ENCODE data around the gene PCBP3.

Gene PCBP3

DNA sequence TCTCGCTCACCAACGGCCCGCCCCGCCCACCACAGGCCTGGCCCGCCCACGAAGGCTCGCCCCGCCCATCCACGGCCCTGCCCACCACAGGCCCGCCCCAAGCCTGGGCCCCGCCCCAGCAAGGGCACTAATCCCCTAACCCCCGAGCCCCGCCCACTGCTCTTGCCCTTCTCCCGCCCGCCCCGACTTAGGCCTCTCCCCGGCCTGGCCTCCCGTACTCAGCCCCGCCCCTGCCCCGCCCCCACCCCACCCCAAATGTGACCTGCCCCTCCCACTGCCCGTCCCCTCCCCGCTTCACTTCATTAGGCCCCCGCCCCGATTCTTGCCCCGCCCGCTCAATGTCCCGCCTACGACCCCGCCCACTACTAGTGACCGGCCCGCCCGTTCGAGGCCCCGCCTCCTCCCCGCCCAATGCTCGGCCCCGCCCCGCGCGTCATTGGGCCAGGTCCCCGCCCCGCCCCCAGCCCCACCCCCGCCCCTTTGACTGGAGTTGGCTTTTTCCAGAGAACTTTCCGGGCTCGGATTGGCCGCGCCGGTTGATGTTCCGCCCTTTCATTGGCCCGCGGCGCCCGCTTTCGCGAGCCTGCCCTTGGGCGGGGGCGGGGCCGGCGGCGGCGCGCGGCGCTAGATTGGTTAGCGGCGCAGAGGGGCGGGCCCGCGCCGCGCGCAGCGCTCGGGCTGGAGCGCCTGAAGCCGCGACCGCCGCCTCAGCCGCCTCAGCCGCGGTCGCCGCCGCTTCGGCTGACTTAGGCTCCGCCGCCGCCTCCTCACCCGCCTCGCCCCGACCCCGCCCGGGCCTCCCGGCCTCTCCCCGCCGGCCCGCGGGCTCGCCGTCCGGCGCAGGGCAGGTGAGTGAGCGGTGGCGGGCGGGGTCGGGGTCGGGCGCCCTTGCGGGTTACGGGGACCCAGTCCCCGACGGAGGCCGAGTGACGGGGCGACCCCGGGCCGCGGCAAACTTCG, at the start of gene PCBP3:
Gene PCBP3 (plus strand): TSS at position 705 of the 960 bp plus-strand sequence. CDS start 206,361 bp downstream, outside the sequence.
- no peaks in the 10 kb centered on the region for H3K9me3 ChIP-seq (ENCODE audit: insufficient read depth, low read depth, low read length)
- peak within 1 kb of the TSS; percentile 61; the same call in 1 of the 2 replicates for H3K4me3 ChIP-seq (ENCODE audit: low read length)
- no peak within 1 kb of the TSS for H3K27ac ChIP-seq (ENCODE audit: low read length)
- H3K36me3 ChIP-seq (ENCODE audit: insufficient read depth, low read depth, low read length), result no peaks in the 10 kb centered on the region
- H3K4me1 ChIP-seq (ENCODE audit: insufficient read depth, low read length), result peaks cover 6% of the 10 kb centered on the region; the same call in 1 of the 2 replicates
- H3K9ac ChIP-seq (ENCODE audit: low read depth, low read length), result no peak within 1 kb of the TSS
- peaks cover 51% of the 10 kb centered on the region for H3K27me3 ChIP-seq (ENCODE audit: insufficient read depth, low read length)

DNA sequence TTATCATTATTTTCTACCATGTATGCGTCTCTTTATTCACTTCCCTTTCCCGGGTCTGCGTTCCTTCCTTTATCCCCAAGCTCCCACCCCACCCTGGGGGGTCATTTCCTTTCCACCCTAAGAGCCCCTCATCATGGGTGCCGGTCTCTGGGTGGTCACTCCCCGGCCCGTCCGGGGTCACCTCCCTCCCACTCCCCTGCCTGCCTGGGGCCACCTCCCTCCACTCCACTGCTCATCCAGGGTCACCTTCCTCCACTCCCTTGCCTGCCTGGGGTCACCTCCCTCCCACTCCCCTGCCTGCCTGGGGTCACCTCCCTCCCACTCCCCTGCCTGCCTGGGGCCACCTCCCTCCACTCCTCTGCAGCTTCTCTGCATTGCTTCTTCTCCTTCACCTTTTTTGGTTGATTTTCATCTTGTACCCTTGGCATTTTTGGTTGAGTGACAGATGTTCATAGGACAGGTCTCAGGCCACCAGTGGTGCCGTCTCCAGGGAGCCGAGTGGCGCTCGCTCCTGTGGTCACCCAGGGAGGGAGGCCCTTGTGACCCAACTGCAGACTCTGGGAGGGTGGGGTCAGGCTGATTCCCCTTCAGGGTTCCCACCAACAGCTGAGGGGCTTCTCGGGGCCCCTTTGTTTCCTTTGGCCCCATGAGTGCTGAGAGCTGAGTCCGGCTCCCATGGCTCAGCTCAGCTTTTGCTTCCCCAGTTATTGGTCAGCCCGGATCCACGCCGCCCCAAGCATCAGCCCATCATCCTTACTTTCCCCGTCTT, 48.6 kb upstream of the PCBP3 start:
- H3K9ac ChIP-seq (ENCODE audit: low read depth, low read length), result no peak overlapping the region

DNA sequence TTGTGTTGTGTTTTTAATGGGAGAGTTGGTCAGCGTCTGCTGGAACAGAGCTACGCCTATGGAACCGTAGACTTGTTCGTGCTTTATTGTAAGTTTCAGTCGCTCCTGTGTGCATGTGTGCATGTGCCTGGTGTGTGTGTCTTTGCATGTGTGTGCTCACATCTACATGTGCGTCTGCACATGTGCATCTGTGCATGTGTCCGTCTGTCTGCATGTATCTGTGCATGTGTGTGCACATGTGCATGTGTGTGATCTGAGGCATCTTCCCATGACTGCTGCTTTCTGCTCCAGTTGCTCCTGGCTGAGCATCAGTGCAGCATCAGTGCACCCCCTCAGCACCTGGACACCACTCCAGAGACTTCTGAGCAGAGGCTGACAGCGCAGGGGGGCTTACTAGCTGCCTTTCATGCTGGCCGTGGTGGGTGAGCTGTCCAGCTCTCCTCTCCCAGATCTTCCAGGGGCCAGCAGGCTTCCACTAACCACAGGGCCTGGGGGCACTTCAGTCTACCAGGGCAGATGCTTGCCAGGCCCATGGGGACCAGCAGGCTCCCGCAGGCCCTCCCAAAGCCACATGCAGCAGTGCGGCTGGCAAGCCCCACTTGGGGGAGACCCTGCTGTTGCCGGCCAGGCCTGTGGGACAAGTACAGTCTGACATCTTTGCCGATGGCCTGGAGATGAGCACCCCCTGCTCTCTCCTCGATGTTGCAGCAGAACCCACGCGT, 47.8 kb upstream of the PCBP3 start:
- Histone ChIP-seq H3K4me1 (ENCODE audit: insufficient read depth, low read length) (no peaks in the 10 kb centered on the region), H3K36me3 (ENCODE audit: insufficient read depth, low read depth, low read length) (no peaks in the 10 kb centered on the region), H3K4me3 (ENCODE audit: low read length) (no peak overlapping the region), H3K9me3 (ENCODE audit: insufficient read depth, low read depth, low read length) (no peaks in the 10 kb centered on the region), H3K27me3 (ENCODE audit: insufficient read depth, low read length) (peaks cover 9% of the 10 kb centered on the region; the same call in 1 of the 2 replicates), H3K27ac (ENCODE audit: low read length) (no peak overlapping the region), H3K9ac (ENCODE audit: low read depth, low read length) (no peak overlapping the region)

More for the DNA sequence above, 48.6 kb upstream of the PCBP3 start:
- Histone ChIP-seq H3K27ac (ENCODE audit: low read length) (no peak overlapping the region), H3K36me3 (ENCODE audit: insufficient read depth, low read depth, low read length) (no peaks in the 10 kb centered on the region), H3K27me3 (ENCODE audit: insufficient read depth, low read length) (peaks cover 12% of the 10 kb centered on the region), H3K4me1 (ENCODE audit: insufficient read depth, low read length) (no peaks in the 10 kb centered on the region), H3K4me3 (ENCODE audit: low read length) (no peak overlapping the region), H3K9me3 (ENCODE audit: insufficient read depth, low read depth, low read length) (no peaks in the 10 kb centered on the region)

DNA sequence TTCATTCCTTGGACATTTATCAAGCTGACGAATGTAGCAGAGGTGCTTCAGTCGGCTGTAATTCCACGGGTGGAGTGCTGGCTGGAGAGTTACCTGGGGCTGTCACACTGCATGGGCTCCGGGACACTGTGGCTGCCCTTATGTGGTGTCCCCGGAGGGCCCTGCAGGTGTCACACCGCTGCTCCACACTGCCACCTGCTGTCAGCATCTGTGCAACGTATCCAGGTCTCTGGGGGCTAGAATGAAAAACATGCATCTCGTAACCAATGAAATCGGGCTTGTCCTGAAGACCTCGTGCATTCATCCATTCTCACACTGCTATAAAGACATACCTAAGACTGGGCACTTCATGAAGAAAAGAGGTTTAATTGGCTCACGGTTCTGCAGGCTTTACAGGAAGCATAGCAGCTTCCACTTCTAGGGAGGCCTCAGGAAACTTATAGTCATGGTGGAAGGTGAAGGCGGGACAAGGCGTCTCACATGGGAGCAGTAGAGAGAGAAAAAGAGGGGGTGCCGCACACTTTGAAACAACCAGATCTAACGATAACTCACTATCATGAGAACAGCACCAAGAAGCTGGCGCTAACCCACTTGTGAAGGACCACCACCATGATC, 46.7 kb upstream of the PCBP3 start:
- Histone ChIP-seq H3K27ac (ENCODE audit: low read length) (no peak overlapping the region), H3K9me3 (ENCODE audit: insufficient read depth, low read depth, low read length) (no peaks in the 10 kb centered on the region), H3K36me3 (ENCODE audit: insufficient read depth, low read depth, low read length) (no peaks in the 10 kb centered on the region), H3K4me3 (ENCODE audit: low read length) (no peak overlapping the region), H3K4me1 (ENCODE audit: insufficient read depth, low read length) (no peaks in the 10 kb centered on the region), H3K9ac (ENCODE audit: low read depth, low read length) (no peak overlapping the region), H3K27me3 (ENCODE audit: insufficient read depth, low read length) (0 out of 2 replicates have a peak, but pooled peaks cover under 1% of the 10 kb centered on the region)

DNA sequence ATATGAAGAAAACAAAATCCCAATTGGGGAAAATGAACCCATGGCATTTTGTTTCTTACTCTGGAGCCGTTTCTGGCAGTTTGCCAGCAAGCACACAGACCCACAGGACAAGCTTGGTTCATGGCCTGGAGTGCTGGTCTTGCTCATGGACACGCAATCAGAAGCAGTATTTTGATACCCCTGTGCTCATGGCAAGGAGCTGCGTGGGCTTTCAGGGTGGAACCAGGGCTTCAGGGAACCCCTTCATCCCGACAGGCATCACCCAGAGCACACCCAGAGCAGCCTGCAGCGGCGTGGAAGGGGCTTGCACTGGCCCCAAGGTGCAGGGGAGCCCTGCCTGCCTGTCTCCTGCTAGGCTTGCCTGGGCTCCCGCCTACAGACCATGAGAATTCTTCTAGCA, 45.4 kb upstream of the PCBP3 start:
- Histone ChIP-seq H3K4me1 (ENCODE audit: insufficient read depth, low read length) (no peaks in the 10 kb centered on the region), H3K27me3 (ENCODE audit: insufficient read depth, low read length) (no peaks in the 10 kb centered on the region), H3K9me3 (ENCODE audit: insufficient read depth, low read depth, low read length) (no peaks in the 10 kb centered on the region), H3K36me3 (ENCODE audit: insufficient read depth, low read depth, low read length) (no peaks in the 10 kb centered on the region), H3K27ac (ENCODE audit: low read length) (no peak overlapping the region), H3K9ac (ENCODE audit: low read depth, low read length) (no peak overlapping the region), H3K4me3 (ENCODE audit: low read length) (no peak overlapping the region)

DNA sequence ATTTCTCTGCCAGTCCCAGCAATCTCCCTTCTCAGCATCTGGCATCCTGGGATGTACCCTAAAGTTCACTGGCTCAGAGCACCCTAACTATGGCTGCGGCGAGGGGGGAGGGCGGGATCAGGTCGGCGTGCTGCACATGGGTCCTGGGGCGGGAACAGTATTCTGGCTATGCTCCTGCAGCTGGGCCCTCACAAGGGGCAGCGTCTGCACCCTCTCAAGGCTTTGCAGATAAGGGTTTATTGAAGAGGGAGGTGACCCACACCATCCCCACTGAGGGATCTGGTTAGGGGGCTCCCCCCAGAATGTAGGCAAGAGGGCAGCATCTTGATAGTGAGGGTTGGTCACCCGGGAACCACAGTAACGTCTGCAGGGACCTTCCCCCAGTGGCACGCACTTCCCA, 44.9 kb upstream of the PCBP3 start:
- Histone ChIP-seq H3K4me1 (ENCODE audit: insufficient read depth, low read length) (no peaks in the 10 kb centered on the region), H3K36me3 (ENCODE audit: insufficient read depth, low read depth, low read length) (no peaks in the 10 kb centered on the region), H3K27me3 (ENCODE audit: insufficient read depth, low read length) (no peaks in the 10 kb centered on the region), H3K27ac (ENCODE audit: low read length) (no peak overlapping the region), H3K9ac (ENCODE audit: low read depth, low read length) (no peak overlapping the region), H3K9me3 (ENCODE audit: insufficient read depth, low read depth, low read length) (no peaks in the 10 kb centered on the region), H3K4me3 (ENCODE audit: low read length) (no peak overlapping the region)

DNA sequence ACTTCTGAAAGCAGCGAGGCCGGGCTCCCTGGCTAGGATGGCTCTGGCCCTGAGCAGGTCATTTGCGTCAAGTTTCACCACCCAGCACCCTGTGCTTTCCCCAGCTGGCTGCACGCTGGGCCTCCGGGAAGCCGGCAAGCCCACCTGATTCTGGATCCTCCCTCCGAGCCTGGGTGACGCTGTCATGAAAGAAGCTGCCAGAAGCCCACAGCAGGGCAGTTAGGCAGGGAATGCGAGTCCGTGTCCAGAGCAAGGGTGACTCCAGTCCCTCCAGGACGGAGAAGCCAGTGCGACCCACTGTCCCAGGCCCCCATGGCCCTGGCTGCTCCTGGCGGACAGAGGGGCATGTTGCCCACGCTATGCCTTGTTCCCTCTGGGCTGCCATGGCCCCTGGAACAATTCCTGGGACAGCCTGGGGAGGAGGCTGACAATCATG, 44.4 kb upstream of the PCBP3 start:
- no peak overlapping the region for H3K27ac ChIP-seq (ENCODE audit: low read length)
- no peak overlapping the region for H3K4me3 ChIP-seq (ENCODE audit: low read length)
- no peak overlapping the region for H3K9ac ChIP-seq (ENCODE audit: low read depth, low read length)
- no peaks in the 10 kb centered on the region for H3K9me3 ChIP-seq (ENCODE audit: insufficient read depth, low read depth, low read length)
- H3K36me3 ChIP-seq (ENCODE audit: insufficient read depth, low read depth, low read length), result no peaks in the 10 kb centered on the region
- no peaks in the 10 kb centered on the region for H3K27me3 ChIP-seq (ENCODE audit: insufficient read depth, low read length)
- no peaks in the 10 kb centered on the region for H3K4me1 ChIP-seq (ENCODE audit: insufficient read depth, low read length)

DNA sequence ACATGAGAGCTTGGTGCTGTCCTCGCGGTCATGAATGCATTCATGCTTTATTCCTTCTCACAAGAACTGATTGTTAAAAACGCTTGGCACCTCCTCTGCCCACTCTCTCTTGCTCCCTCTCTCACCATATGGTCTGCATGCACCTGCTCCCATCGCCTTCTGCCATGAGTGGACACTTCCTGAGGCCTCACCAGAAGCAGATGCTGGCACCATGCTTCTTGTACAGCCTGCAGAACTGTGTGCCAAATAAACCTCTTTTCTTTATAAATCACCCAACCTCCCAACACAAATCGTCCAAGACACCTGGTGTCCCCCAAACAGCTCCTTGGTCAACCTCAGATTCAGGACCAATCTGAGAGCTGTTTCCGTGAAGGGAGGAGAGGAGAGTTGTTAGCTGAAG, 43.3 kb upstream of the PCBP3 start:
- Histone ChIP-seq H3K36me3 (ENCODE audit: insufficient read depth, low read depth, low read length) (no peaks in the 10 kb centered on the region), H3K9me3 (ENCODE audit: insufficient read depth, low read depth, low read length) (no peaks in the 10 kb centered on the region), H3K27ac (ENCODE audit: low read length) (no peak overlapping the region), H3K9ac (ENCODE audit: low read depth, low read length) (no peak overlapping the region), H3K27me3 (ENCODE audit: insufficient read depth, low read length) (no peaks in the 10 kb centered on the region), H3K4me3 (ENCODE audit: low read length) (no peak overlapping the region), H3K4me1 (ENCODE audit: insufficient read depth, low read length) (no peaks in the 10 kb centered on the region)

DNA sequence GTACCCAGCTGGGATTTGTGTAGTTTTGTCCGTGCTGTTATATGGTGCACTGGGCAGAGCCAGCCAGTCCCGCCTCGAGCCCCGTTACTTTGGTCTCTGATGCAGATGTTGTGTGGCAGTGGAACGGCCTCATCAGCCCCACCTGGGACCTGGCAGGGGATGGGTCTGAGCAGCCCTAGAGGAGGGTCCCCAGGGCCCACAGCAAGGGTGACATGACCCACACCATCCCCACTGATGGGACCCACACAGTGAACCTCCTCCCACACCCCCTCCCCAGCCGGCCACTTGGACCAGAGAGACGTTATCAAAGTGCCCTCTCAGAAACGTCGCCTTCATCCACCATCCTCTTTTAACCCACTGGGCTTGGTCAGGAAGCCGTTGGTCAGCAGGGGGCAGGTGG, 42.0 kb upstream of the PCBP3 start:
- no peaks in the 10 kb centered on the region for H3K36me3 ChIP-seq (ENCODE audit: insufficient read depth, low read depth, low read length)
- H3K9ac ChIP-seq (ENCODE audit: low read depth, low read length), result no peak overlapping the region
- no peak overlapping the region for H3K27ac ChIP-seq (ENCODE audit: low read length)
- no peaks in the 10 kb centered on the region for H3K27me3 ChIP-seq (ENCODE audit: insufficient read depth, low read length)
- H3K4me3 ChIP-seq (ENCODE audit: low read length), result no peak overlapping the region
- no peaks in the 10 kb centered on the region for H3K4me1 ChIP-seq (ENCODE audit: insufficient read depth, low read length)
- H3K9me3 ChIP-seq (ENCODE audit: insufficient read depth, low read depth, low read length), result no peaks in the 10 kb centered on the region

DNA sequence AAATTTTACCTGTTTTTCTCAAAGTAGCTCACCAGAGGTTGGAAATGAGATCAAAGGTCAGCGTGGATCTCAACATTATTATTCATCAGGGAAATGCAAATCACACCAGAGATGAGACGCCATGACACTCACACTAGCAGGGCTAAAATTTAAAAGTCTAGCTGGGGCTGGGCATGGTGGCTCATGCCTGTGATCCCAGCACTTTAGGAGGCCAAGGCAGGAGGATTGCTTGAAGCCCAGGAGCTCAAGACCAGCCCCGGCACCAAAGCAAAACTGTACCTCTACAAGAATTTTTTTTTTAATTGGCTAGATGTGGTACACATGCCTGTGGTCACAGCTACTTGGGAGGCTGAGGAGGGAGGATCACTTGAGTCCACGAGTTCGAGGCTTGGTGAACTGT, 41.4 kb upstream of the PCBP3 start:
- Histone ChIP-seq H3K27ac (ENCODE audit: low read length) (no peak overlapping the region), H3K4me3 (ENCODE audit: low read length) (no peak overlapping the region), H3K9ac (ENCODE audit: low read depth, low read length) (no peak overlapping the region), H3K27me3 (ENCODE audit: insufficient read depth, low read length) (no peaks in the 10 kb centered on the region), H3K4me1 (ENCODE audit: insufficient read depth, low read length) (no peaks in the 10 kb centered on the region), H3K9me3 (ENCODE audit: insufficient read depth, low read depth, low read length) (no peaks in the 10 kb centered on the region), H3K36me3 (ENCODE audit: insufficient read depth, low read depth, low read length) (no peaks in the 10 kb centered on the region)

DNA sequence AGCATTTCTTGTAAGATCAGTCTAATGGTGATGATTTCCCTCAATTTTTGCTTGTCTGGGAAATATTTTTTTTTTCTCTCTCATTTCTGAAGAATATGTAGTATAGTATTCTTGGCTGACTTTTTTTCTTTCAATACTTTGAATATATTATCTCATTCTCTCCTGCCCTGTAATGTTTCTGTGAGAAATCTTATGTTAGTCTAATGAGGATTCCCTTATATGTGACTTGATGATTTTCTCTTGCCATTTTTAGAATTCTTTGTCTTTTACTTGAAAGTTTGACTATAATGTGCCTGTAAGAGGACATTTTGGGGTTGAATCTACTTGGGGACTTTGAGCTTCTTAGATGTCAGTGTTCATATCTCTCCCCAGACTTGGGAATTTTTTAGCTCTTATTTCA, 40.0 kb upstream of the PCBP3 start:
- Histone ChIP-seq H3K9ac (ENCODE audit: low read depth, low read length) (no peak overlapping the region), H3K36me3 (ENCODE audit: insufficient read depth, low read depth, low read length) (no peaks in the 10 kb centered on the region), H3K9me3 (ENCODE audit: insufficient read depth, low read depth, low read length) (no peaks in the 10 kb centered on the region), H3K4me3 (ENCODE audit: low read length) (no peak overlapping the region), H3K27me3 (ENCODE audit: insufficient read depth, low read length) (0 out of 2 replicates have a peak, but pooled peaks cover 7% of the 10 kb centered on the region), H3K27ac (ENCODE audit: low read length) (no peak overlapping the region), H3K4me1 (ENCODE audit: insufficient read depth, low read length) (no peaks in the 10 kb centered on the region)
